Spleen (tissue), 11 donors: ENCODE data around the gene DNER. TPM values are rescaled to one million over a fixed set of nuclear protein-coding genes. Genes with fewer than 3 reads are reported as not detected.

Experiments
- DNase-seq: peaks from one replicate; pipeline ENCODE4 v3.0.0-alpha.2; 2020
- H3K27ac ChIP-seq, 8 donors: fragments of 200-600 bp; sonication (generic) in 7 of 8; 1 replicate in 4 of 8; 2 replicates in 4 of 8; pipeline versions ENCODE4 v1.5.0 to v1.8.0; 2016 to 2021; ENCODE audit warnings: inconsistent platforms in 4 of 8, mild to moderate bottlenecking in 4 of 8, moderate library complexity in 1 of 8
- H3K27me3 ChIP-seq, 7 donors: fragments of 200-600 bp; sonication (generic) in 6 of 7; replicated peaks in 1 of 7; 1 replicate in 4 of 7; 2 replicates in 3 of 7; pipeline versions ENCODE4 v1.5.0 to v1.8.0; 2016 to 2021; ENCODE audit warnings: inconsistent platforms in 3 of 7, mild to moderate bottlenecking in 1 of 7
- H3K36me3 ChIP-seq, 6 donors: fragments of 200-600 bp; sonication (generic) in 5 of 6; 1 replicate in 4 of 6; 2 replicates in 2 of 6; pipeline versions ENCODE4 v1.5.0 to v1.8.0; 2016 to 2021; ENCODE audit warnings: inconsistent platforms in 2 of 6
- H3K4me1 ChIP-seq, 6 donors: fragments of 200-600 bp; sonication (generic) in 5 of 6; 1 replicate in 3 of 6; 2 replicates in 3 of 6; pipeline versions ENCODE4 v1.5.0 to v1.8.0; 2016 to 2021; ENCODE audit warnings: inconsistent platforms in 3 of 6
- H3K4me3 ChIP-seq, 8 donors: fragments of 200-600 bp; sonication (generic) in 7 of 8; 1 replicate in 4 of 8; 2 replicates in 4 of 8; pipeline versions ENCODE4 v1.5.0 to v1.8.0; 2016 to 2021; ENCODE audit warnings: inconsistent platforms in 4 of 8, mild to moderate bottlenecking in 4 of 8, moderate library complexity in 2 of 8
- H3K9me3 ChIP-seq, 8 donors: fragments of 200-600 bp; sonication (generic) in 7 of 8; 1 replicate in 4 of 8; 2 replicates in 4 of 8; pipeline versions ENCODE4 v1.5.0 to v1.8.0; 2016 to 2021; ENCODE audit warnings: inconsistent platforms in 4 of 8
- CTCF ChIP-seq, 11 experiments: fragments of 200-600 bp in 7 of 11; fragments of 450-650 bp in 4 of 11; sonication (generic) in 4 of 11; IDR thresholded peaks in 8 of 11; conservative IDR thresholded peaks in 3 of 11; 1 replicate in 7 of 11; 2 replicates in 4 of 11; pipeline versions ENCODE4 v1.4.0 to v1.8.0; 2016 to 2021; ENCODE audit warnings: antibody characterized with exemption in 11 of 11, inconsistent platforms in 4 of 11, mild to moderate bottlenecking in 1 of 11
- POLR2A ChIP-seq, 3 donors: fragments of 450-650 bp; IDR thresholded peaks; one replicate each; pipeline ENCODE4 v1.5.1; 2017; ENCODE audit warnings: antibody characterized with exemption in 3 of 3, mild to moderate bottlenecking in 1 of 3
- POLR2AphosphoS5 ChIP-seq, 3 donors: sonication (generic); formaldehyde crosslinking; IDR thresholded peaks; one replicate each; pipeline ENCODE4 v1.5.1; 2017; ENCODE audit warnings: antibody characterized with exemption in 3 of 3
- WGBS, 5 donors: extraction: QIAGEN DNeasy Blood & Tissue Kit in 3 of 5; methylation state at CpG; one replicate each; pipeline versions ENCODE4 v1.1.5 to v1.1.7; 2013 to 2018; 5-methylcytosine and 5-hydroxymethylcytosine counted together
- intact Hi-C: fragments of 100-400 bp; cut with DNase I; formaldehyde crosslinking; loops from one replicate; pipeline ENCODE4 v1.15.0; 2023; ENCODE audit warnings: low total_unique reads
- polyA plus RNA-seq, 3 donors: library from polyadenylated mRNA; stranded (reverse); fragments of 200-250 nt; gene quantifications; one replicate each; pipeline ENCODE4 v1.2.1, GENCODE V29; 2013
- total RNA-seq, 7 donors: library from RNA; depleted of rRNA in 3 of 7; stranded (reverse); fragments of >200 nt in 3 of 7; fragmentation: NEBNext Ultra II Directional in 4 of 7; extraction: Animal tissue kit (Norgen Biotek cat#: 25700) in 4 of 7; gene quantifications; one replicate each; pipeline versions ENCODE4 v1.1.0 to v1.2.1, GENCODE V29; 2016 to 2021
- donor health status: healthy with polysubstance abuse.
- donor health status: DM: no; HTN: no; CAD: no; lungs with moderate emphysema.
- donor health status: DM: no; HTN: no; CAD: no.
- donor health status: Bipolar disorder and iron deficiency.
- donor health status: healthy.
- donor health status: DM: no; HTN: no; CAD: no.
- donor health status: DM: yes; HTN: yes; CAD: no.

Gene DNER
- total and polyA plus RNA-seq, 10 donors, result 0.03 to 0.58 (median 0.26) TPM; not detected in 3

GRCh38 chr2:229731363-229731762 lies 17.0 kb upstream of the DNER start:
- WGBS, 5 donors, result 79 to 95% (median 88%) methylated on average over 5 of the region's 5 CpGs
- no peak overlapping the region for H3K27ac ChIP-seq

GRCh38 chr2:229728370-229728769 lies 14.0 kb upstream of the DNER start:
- Histone ChIP-seq H3K36me3 (no peaks in the 10 kb centered on the region), H3K9me3 (no peaks in the 10 kb centered on the region), H3K27me3 (peaks cover 0 to 19% (median 0%) of the 10 kb centered on the region in 7 donors), H3K4me1 (no peaks in the 10 kb centered on the region), H3K4me3 (no peak overlapping the region), H3K27ac (no peak overlapping the region)
- no peak for DNase-seq
- intact Hi-C loops, result no loop called here
- no peak for TF ChIP-seq POLR2A (IDR thresholded peaks at IDR 0.05)
- no peak for TF ChIP-seq POLR2AphosphoS5 (IDR thresholded peaks at IDR 0.05)
- no peak for TF ChIP-seq CTCF (IDR thresholded peaks at IDR 0.05 in 8 of 11, conservative IDR thresholded peaks at IDR 0.05 in 3 of 11)

More at GRCh38 chr2:229731363-229731762, 17.0 kb upstream of the DNER start:
- H3K27me3 ChIP-seq, result peaks cover 0 to 16% (median 0%) of the 10 kb centered on the region in 7 donors
- intact Hi-C loops, result no loop called here
- no peak for TF ChIP-seq CTCF (IDR thresholded peaks at IDR 0.05 in 8 of 11, conservative IDR thresholded peaks at IDR 0.05 in 3 of 11)
- no peak for TF ChIP-seq POLR2AphosphoS5 (IDR thresholded peaks at IDR 0.05)
- TF ChIP-seq POLR2A (IDR thresholded peaks at IDR 0.05), result no peak
- peaks cover 0 to 6% (median 0%) of the 10 kb centered on the region in 8 donors for H3K9me3 ChIP-seq
- H3K4me1 ChIP-seq, result no peaks in the 10 kb centered on the region
- DNase-seq, result no peak
- H3K4me3 ChIP-seq, result no peak overlapping the region
- H3K36me3 ChIP-seq, result no peaks in the 10 kb centered on the region

GRCh38 chr2:229726643-229727042 lies 12.3 kb upstream of the DNER start:
- 73 to 96% (median 87%) methylated on average over 2 of the region's 2 CpGs for WGBS, 5 donors

More at GRCh38 chr2:229726643-229727042, 12.3 kb upstream of the DNER start:
- Histone ChIP-seq H3K36me3 (no peaks in the 10 kb centered on the region), H3K27me3 (peaks cover 0 to 19% (median 0%) of the 10 kb centered on the region in 7 donors), H3K27ac (no peak overlapping the region), H3K4me3 (no peak overlapping the region), H3K4me1 (no peaks in the 10 kb centered on the region), H3K9me3 (no peaks in the 10 kb centered on the region)
- TF ChIP-seq CTCF (IDR thresholded peaks at IDR 0.05 in 8 of 11, conservative IDR thresholded peaks at IDR 0.05 in 3 of 11) (no peak), POLR2AphosphoS5 (IDR thresholded peaks at IDR 0.05) (no peak), POLR2A (IDR thresholded peaks at IDR 0.05) (no peak)
- intact Hi-C loops, result no loop called here
- DNase-seq, result no peak
